ENCODE data around the gene C11orf97. TPM values are rescaled to one million over a fixed set of nuclear protein-coding genes. Genes with fewer than 3 reads are reported as not detected.

C11orf97 gene
- total and polyA plus RNA-seq, 2 of the 8 experiments (the other 6 are each of a cell fraction or from before 2014, with no cell fraction given): not detected

- TF ChIP-seq KDM5A (IDR thresholded peaks at IDR 0.05; ENCODE audit: low read length) (no peak), FOSL1 (IDR thresholded peaks at IDR 0.05; ENCODE audit: insufficient read depth, low read depth, low read length) (no peak), ATF3 (IDR thresholded peaks at IDR 0.05; ENCODE audit: insufficient read depth, low read depth, low read length) (no peak)
Observed at GRCh38 chr11:94546886-94547285, 34.6 kb downstream of the C11orf97 start (continued).

All from H1 (cell line).